Lung (tissue), 12 donors: ENCODE results near the gene STAG2. TPM values are rescaled to one million over a fixed set of nuclear protein-coding genes. Genes with fewer than 3 reads are reported as not detected.

Experiments
- ATAC-seq: fragments of 200-7000 bp; cut with Tn5 transposase; one replicate; pipeline ENCODE4 v1.9.1; 2020; ENCODE audit warnings: moderate number of reproducible peaks; ENCODE audit not compliant: insufficient read depth, low FRiP score
- DNase-seq, 3 donors: peaks; one replicate each; pipeline ENCODE4 v3.0.0-alpha.2; 2013 to 2017
- H3K27ac ChIP-seq, 2 donors: one replicate each; pipeline ENCODE4 v1.5.1; 2013; ENCODE audit warnings: mild to moderate bottlenecking in 2 of 2, moderate library complexity in 2 of 2, control low read depth in 1 of 2, inconsistent platforms in 1 of 2, low read depth in 1 of 2, low read length in 1 of 2
- H3K27me3 ChIP-seq, 3 donors: one replicate each; pipeline ENCODE4 v1.5.1; 2013; ENCODE audit warnings: low read length in 2 of 3; ENCODE audit not compliant: control insufficient read depth in 3 of 3, insufficient read depth in 3 of 3
- H3K36me3 ChIP-seq, 4 donors: one replicate each; pipeline ENCODE4 v1.5.1; 2013; ENCODE audit warnings: low read length in 4 of 4, mild to moderate bottlenecking in 1 of 4, moderate library complexity in 1 of 4; ENCODE audit not compliant: control insufficient read depth in 4 of 4, insufficient read depth in 4 of 4
- H3K4me1 ChIP-seq, 5 donors: one replicate each; pipeline ENCODE4 v1.5.1; 2013; ENCODE audit warnings: low read length in 5 of 5, mild to moderate bottlenecking in 2 of 5, moderate library complexity in 1 of 5; ENCODE audit not compliant: control insufficient read depth in 5 of 5, insufficient read depth in 5 of 5
- H3K4me3 ChIP-seq: one replicate; pipeline ENCODE4 v1.5.1; 2013; ENCODE audit warnings: mild to moderate bottlenecking, control low read depth, moderate library complexity
- H3K9ac ChIP-seq, 2 donors: one replicate each; pipeline ENCODE4 v1.5.1; 2013; ENCODE audit warnings: low read length in 2 of 2, control low read depth in 1 of 2; ENCODE audit not compliant: insufficient read depth in 1 of 2
- H3K9me3 ChIP-seq, 4 donors: one replicate each; pipeline ENCODE4 v1.5.1; 2013; ENCODE audit warnings: low read length in 3 of 4, mild to moderate bottlenecking in 1 of 4, moderate library complexity in 1 of 4; ENCODE audit not compliant: control insufficient read depth in 4 of 4, insufficient read depth in 3 of 4
- CTCF ChIP-seq: IDR thresholded peaks from 2 replicates; pipeline ENCODE4 v1.5.1; 2012; ENCODE audit warnings: mild to moderate bottlenecking; ENCODE audit errors: control extremely low read depth, extremely low read depth
- WGBS, 2 donors: extraction: QIAGEN DNeasy Blood & Tissue Kit; methylation state at CpG; one replicate each; pipeline ENCODE4 v1.1.7; 2013; 5-methylcytosine and 5-hydroxymethylcytosine counted together
- polyA plus RNA-seq, 2 donors: library from polyadenylated mRNA; stranded (reverse); fragments of 200-250 nt; gene quantifications; one replicate each; pipeline ENCODE4 v1.2.1, GENCODE V29; 2013
- total RNA-seq, 2 donors: library from RNA; depleted of rRNA in 1 of 2; stranded (reverse); fragments of >200 nt in 1 of 2; gene quantifications; one replicate each; pipeline ENCODE4 v1.2.1, GENCODE V29; 2014 to 2021
- donor health status: control.
- donor health status: control.
- donor health status: Bipolar disorder and iron deficiency.
- donor health status: healthy.
- donor health status: DM: yes; HTN: yes; CAD: no.

STAG2 gene
- total and polyA plus RNA-seq, 4 donors = 16.4 to 181 (median 36.8) TPM

- ATAC-seq = no peak
- 51 to 65% methylated on average over 3 of the region's 3 CpGs for WGBS, 2 donors
These were observed 12.4 kb downstream of the STAG2 start for GRCh38 chrX:123973921-123974320.

GRCh38 chrX:123975180-123975579, 13.7 kb downstream of the STAG2 start:
- Histone ChIP-seq H3K4me1 (peaks cover 0 to 8% (median 0%) of the 10 kb centered on the region in 5 donors), H3K27me3 (no peaks in the 10 kb centered on the region), H3K27ac (no peak overlapping the region), H3K9me3 (no peaks in the 10 kb centered on the region), H3K4me3 (no peak overlapping the region), H3K9ac (no peak overlapping the region), H3K36me3 (no peaks in the 10 kb centered on the region)
- no peak for DNase-seq
- ATAC-seq = no peak
- TF ChIP-seq CTCF = no peak
- 51 to 65% methylated on average over 6 of the region's 6 CpGs for whole genome bisulfite sequencing, 2 donors

More at GRCh38 chrX:123973921-123974320, 12.4 kb downstream of the STAG2 start:
- Histone ChIP-seq H3K9me3 (no peaks in the 10 kb centered on the region), H3K27ac (no peak overlapping the region), H3K9ac (no peak overlapping the region), H3K27me3 (no peaks in the 10 kb centered on the region), H3K4me1 (peaks cover 0 to 5% (median 0%) of the 10 kb centered on the region in 5 donors), H3K4me3 (no peak overlapping the region), H3K36me3 (no peaks in the 10 kb centered on the region)
- TF ChIP-seq CTCF = no peak
- peak in 2 of 3 donors; percentile 19 to 57 for DNase-seq

- peak; percentile 47 for ATAC-seq
- DNase-seq = peak in 2 of 3 donors; percentile 38 to 39
- no peak overlapping the region for H3K9ac ChIP-seq
- TF ChIP-seq CTCF = peak; percentile 14
- H3K27ac ChIP-seq = no peak overlapping the region
- H3K27me3 ChIP-seq = no peaks in the 10 kb centered on the region
- peaks cover 0 to 8% (median 0%) of the 10 kb centered on the region in 5 donors for H3K4me1 ChIP-seq
- no peak overlapping the region for H3K4me3 ChIP-seq
- no peaks in the 10 kb centered on the region for H3K9me3 ChIP-seq
- H3K36me3 ChIP-seq = no peaks in the 10 kb centered on the region
- WGBS, 2 donors = 50 to 65% methylated on average over 1 of the region's 1 CpG
These were observed 15.3 kb downstream of the STAG2 start for GRCh38 chrX:123976706-123977316.

- H3K9ac ChIP-seq = no peak overlapping the region
- H3K4me1 ChIP-seq = peaks cover 0 to 3% (median 0%) of the 10 kb centered on the region in 5 donors
- H3K9me3 ChIP-seq = no peaks in the 10 kb centered on the region
- ATAC-seq (no peak), DNase-seq (no peak)
- H3K27ac ChIP-seq = no peak overlapping the region
- H3K27me3 ChIP-seq = no peaks in the 10 kb centered on the region
- WGBS, 2 donors = 59 to 65% methylated on average over 3 of the region's 3 CpGs
- no peak overlapping the region for H3K4me3 ChIP-seq
- H3K36me3 ChIP-seq = no peaks in the 10 kb centered on the region
- TF ChIP-seq CTCF = no peak
These were observed 21.7 kb downstream of the STAG2 start for GRCh38 chrX:123983240-123983639.
